ENCODE results near the gene IGFALS.

IGFALS gene

GRCh38 chr16:1752853-1753252 is 40.7 kb downstream of the IGFALS start:
- peaks cover 50 to 79% (median 57%) of the 10 kb centered on the region in 3 donors for H3K36me3 ChIP-seq
- H3K4me1 ChIP-seq, result no peaks in the 10 kb centered on the region

DNA sequence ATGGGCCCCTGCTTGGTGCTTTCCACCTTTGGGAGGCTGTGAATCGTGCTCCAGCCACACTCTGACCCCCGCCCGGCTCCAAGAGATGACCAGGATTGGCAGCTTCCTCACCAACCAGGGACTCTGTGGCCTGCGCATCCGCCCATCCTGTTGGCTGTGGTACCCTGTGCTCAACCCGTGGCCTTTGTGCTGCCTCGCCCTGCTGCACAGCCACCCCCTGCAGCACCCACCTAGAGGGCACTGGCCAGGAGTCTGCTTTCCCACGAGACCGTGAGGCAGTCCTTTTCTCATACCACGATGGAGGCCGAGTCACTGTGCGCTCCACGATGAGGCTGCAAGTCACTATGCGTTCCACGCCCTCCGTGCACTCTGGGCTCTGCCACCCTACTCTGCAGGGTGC is 41.6 kb downstream of the IGFALS start:
- intact Hi-C loops (cut with DNase I; ENCODE audit: low total_unique reads), result no loop called here

More at GRCh38 chr16:1752853-1753252, 40.7 kb downstream of the IGFALS start:
- no peak for DNase-seq
- intact Hi-C loops (cut with DNase I; ENCODE audit: low total_unique reads), result no loop called here
- H3K4me3 ChIP-seq, result no peak overlapping the region
- TF ChIP-seq, protein P1, sequence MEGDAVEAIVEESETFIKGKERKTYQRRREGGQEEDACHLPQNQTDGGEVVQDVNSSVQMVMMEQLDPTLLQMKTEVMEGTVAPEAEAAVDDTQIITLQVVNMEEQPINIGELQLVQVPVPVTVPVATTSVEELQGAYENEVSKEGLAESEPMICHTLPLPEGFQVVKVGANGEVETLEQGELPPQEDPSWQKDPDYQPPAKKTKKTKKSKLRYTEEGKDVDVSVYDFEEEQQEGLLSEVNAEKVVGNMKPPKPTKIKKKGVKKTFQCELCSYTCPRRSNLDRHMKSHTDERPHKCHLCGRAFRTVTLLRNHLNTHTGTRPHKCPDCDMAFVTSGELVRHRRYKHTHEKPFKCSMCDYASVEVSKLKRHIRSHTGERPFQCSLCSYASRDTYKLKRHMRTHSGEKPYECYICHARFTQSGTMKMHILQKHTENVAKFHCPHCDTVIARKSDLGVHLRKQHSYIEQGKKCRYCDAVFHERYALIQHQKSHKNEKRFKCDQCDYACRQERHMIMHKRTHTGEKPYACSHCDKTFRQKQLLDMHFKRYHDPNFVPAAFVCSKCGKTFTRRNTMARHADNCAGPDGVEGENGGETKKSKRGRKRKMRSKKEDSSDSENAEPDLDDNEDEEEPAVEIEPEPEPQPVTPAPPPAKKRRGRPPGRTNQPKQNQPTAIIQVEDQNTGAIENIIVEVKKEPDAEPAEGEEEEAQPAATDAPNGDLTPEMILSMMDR (IDR thresholded peaks at IDR 0.05), result no peak
- no peaks in the 10 kb centered on the region for H3K27me3 ChIP-seq
- H3K9me3 ChIP-seq, result no peaks in the 10 kb centered on the region
- H3K27ac ChIP-seq, result no peak overlapping the region

DNA sequence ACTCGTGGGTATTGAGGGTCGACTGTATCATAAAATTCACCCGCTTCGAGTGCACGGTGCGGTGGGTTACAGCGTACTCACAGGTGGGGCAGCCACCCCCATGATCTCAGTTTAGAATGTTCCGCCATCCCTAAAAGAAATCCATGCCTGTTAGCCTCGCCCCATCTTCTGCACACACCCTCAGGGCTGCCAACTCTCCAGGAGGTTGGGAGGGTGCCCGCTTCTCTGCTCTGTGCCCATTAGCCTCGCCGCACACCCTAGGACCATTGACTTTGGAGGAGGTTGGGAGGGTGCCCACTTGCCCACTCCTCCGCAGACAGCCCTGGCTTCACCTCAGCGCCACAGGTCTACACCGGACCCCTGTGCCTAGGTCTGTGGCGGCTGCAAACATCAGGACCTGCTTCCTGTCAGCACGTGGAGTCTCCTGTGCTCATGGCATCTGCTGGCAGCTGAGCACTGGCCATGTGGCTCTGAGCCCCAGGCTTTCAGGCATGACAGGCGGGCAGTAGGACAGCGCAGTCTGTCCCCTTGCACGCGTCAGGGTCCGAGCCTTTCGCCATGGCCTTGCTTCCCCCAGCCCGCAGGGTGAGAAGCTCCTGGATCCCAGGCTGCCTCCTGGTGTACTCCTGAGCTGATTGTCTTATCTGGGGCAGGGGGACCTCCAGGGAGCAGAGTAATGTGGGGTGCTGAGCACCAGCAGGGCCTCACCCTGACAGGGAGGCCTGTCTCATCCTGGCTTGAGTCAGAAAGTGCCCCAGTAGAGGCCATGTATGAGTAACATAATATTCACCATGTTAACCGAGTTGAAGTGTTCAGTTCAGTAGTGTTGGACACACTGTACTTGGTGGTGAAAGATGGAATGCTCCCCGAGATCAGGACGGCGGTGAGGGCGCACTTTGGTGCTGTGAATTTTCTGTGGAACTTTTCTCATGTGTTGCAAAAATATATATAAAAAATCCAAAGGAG is 44.1 kb downstream of the IGFALS start:
- TF ChIP-seq, protein P1 (IDR thresholded peaks at IDR 0.05), result no peak
- no peak for DNase-seq
- Histone ChIP-seq H3K27ac (no peak overlapping the region), H3K36me3 (peaks cover 45 to 94% (median 72%) of the 10 kb centered on the region in 3 donors), H3K4me3 (no peak overlapping the region), H3K9me3 (no peaks in the 10 kb centered on the region), H3K27me3 (no peaks in the 10 kb centered on the region), H3K4me1 (no peaks in the 10 kb centered on the region)
- intact Hi-C loops (cut with DNase I; ENCODE audit: low total_unique reads), result no loop called here

More for the DNA sequence above, 41.6 kb downstream of the IGFALS start:
- Histone ChIP-seq H3K36me3 (peaks cover 49 to 81% (median 57%) of the 10 kb centered on the region in 3 donors), H3K9me3 (no peaks in the 10 kb centered on the region), H3K27ac (no peak overlapping the region), H3K4me3 (no peak overlapping the region), H3K27me3 (no peaks in the 10 kb centered on the region), H3K4me1 (no peaks in the 10 kb centered on the region)
- TF ChIP-seq, protein P1 (IDR thresholded peaks at IDR 0.05), result no peak
- DNase-seq, result no peak

DNA sequence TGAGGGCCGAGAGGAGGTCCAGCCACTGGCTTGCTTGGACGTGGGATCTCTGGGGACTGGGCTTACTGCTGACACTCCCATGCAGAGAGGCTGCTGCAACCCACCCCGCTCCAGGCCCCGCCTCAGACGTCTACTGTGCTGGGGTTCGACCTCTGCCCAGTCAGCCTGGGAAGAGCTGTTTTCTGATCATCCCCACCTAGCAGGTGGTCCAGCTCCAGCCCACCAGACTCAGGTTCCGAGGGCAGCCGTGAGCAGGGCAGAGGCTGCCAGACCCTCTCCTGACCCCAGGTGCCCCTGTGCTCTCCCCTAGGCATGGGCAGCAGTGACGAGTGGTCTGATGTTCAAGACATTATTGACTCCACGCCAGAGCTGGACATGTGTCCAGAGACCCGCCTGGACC is 45.6 kb downstream of the IGFALS start:
- H3K4me3 ChIP-seq, result no peak overlapping the region
- no peaks in the 10 kb centered on the region for H3K9me3 ChIP-seq
- H3K4me1 ChIP-seq, result no peaks in the 10 kb centered on the region
- DNase-seq, result no peak
- peaks cover 52 to 97% (median 85%) of the 10 kb centered on the region in 3 donors for H3K36me3 ChIP-seq
- TF ChIP-seq, protein P1 (IDR thresholded peaks at IDR 0.05), result no peak
- H3K27me3 ChIP-seq, result no peaks in the 10 kb centered on the region
- no peak overlapping the region for H3K27ac ChIP-seq
- intact Hi-C loops (cut with DNase I; ENCODE audit: low total_unique reads), result no loop called here

GRCh38 chr16:1746693-1747195 is 46.8 kb downstream of the IGFALS start:
- Histone ChIP-seq H3K9me3 (no peaks in the 10 kb centered on the region), H3K4me3 (no peak overlapping the region), H3K36me3 (peaks cover 40 to 96% (median 79%) of the 10 kb centered on the region in 3 donors), H3K27me3 (no peaks in the 10 kb centered on the region), H3K27ac (no peak overlapping the region), H3K4me1 (no peaks in the 10 kb centered on the region)
- intact Hi-C loops (cut with DNase I; ENCODE audit: low total_unique reads), result no loop called here
- no peak for DNase-seq
- TF ChIP-seq, protein P1 (IDR thresholded peaks at IDR 0.05), result no peak

Data from tibial artery (tissue), 4 donors.